Dendritic cell treated with granulocyte-macrophage colony-stimulating factor and Interleukin-4, amounts not matched to agents 40 ng/mL and 50 ng/mL, for 4 days (primary cell): ENCODE measurements around the gene PTRH1.
A peak's percentile ranks its signal among the peaks of the same experiment; 100 is the strongest.

ENCODE experiments used
- H3K27ac Mint-ChIP-seq: one replicate; pipeline ENCODE4 v1.8.0; 2022; ENCODE audit warnings: mild to moderate bottlenecking, mixed read lengths
- H3K27me3 Mint-ChIP-seq: one replicate; pipeline ENCODE4 v1.8.0; 2022; ENCODE audit warnings: mild to moderate bottlenecking, mixed read lengths
- H3K36me3 Mint-ChIP-seq: one replicate; pipeline ENCODE4 v1.8.0; 2022; ENCODE audit warnings: low read depth, mixed read lengths
- H3K4me1 Mint-ChIP-seq: one replicate; pipeline ENCODE4 v1.8.0; 2022; ENCODE audit warnings: low read depth, mixed read lengths
- H3K4me3 Mint-ChIP-seq: one replicate; pipeline ENCODE4 v1.8.0; 2022; ENCODE audit warnings: mild to moderate bottlenecking, moderate library complexity, mixed read lengths
- H3K9me3 Mint-ChIP-seq: one replicate; pipeline ENCODE4 v1.8.0; 2022; ENCODE audit warnings: mixed read lengths
- intact Hi-C: fragments of 100-400 bp; cut with micrococcal nuclease; formaldehyde crosslinking; loops from one replicate; pipeline ENCODE4 v1.15.0; 2022

PTRH1 gene

GRCh38 chr9:127705577-127706379, 9.7 kb downstream of the PTRH1 start:
- Mint-ChIP-seq H3K27me3 (peaks cover 19% of the 10 kb centered on the region), H3K9me3 (peaks cover 8% of the 10 kb centered on the region), H3K4me1 (peaks cover 6% of the 10 kb centered on the region), H3K27ac (no peak overlapping the region), H3K4me3 (no peak overlapping the region), H3K36me3 (no peaks in the 10 kb centered on the region)
- intact Hi-C loops: no loop called here

GRCh38 chr9:127703289-127703946, 12.0 kb downstream of the PTRH1 start:
- Mint-ChIP-seq H3K4me1 (peaks cover 23% of the 10 kb centered on the region), H3K4me3 (no peak overlapping the region), H3K9me3 (peaks cover 2% of the 10 kb centered on the region), H3K36me3 (no peaks in the 10 kb centered on the region), H3K27ac (no peak overlapping the region), H3K27me3 (peaks cover 7% of the 10 kb centered on the region)
- intact Hi-C loops: no loop called here

- Mint-ChIP-seq H3K27ac (peak overlapping the region; percentile 96), H3K4me3 (no peak overlapping the region), H3K4me1 (peaks cover 26% of the 10 kb centered on the region), H3K27me3 (peaks cover 5% of the 10 kb centered on the region), H3K9me3 (no peaks in the 10 kb centered on the region), H3K36me3 (no peaks in the 10 kb centered on the region)
- intact Hi-C loops: no loop called here
Measured at GRCh38 chr9:127700594-127701255, 14.7 kb downstream of the PTRH1 start.

- Mint-ChIP-seq H3K4me3 (no peak overlapping the region), H3K4me1 (peaks cover 26% of the 10 kb centered on the region), H3K36me3 (no peaks in the 10 kb centered on the region), H3K9me3 (no peaks in the 10 kb centered on the region), H3K27ac (peak overlapping the region; percentile 96), H3K27me3 (peaks cover 5% of the 10 kb centered on the region)
- intact Hi-C loops: no loop called here
Measured at GRCh38 chr9:127700140-127700539, 15.3 kb downstream of the PTRH1 start.

- peaks cover 26% of the 10 kb centered on the region for H3K4me1 Mint-ChIP-seq
- no peaks in the 10 kb centered on the region for H3K36me3 Mint-ChIP-seq
- peak overlapping the region; percentile 96 for H3K27ac Mint-ChIP-seq
- H3K27me3 Mint-ChIP-seq: peaks cover 3% of the 10 kb centered on the region
- peak overlapping the region; percentile 63 for H3K4me3 Mint-ChIP-seq
- no peaks in the 10 kb centered on the region for H3K9me3 Mint-ChIP-seq
- intact Hi-C loops: loop anchor here (1.0 kb wide), 1 partner anchor 16 kb away; the partner anchor contains the start of gene PTRH1
Measured at GRCh38 chr9:127698985-127699670, 16.3 kb downstream of the PTRH1 start.

- Mint-ChIP-seq H3K4me1 (peaks cover 26% of the 10 kb centered on the region), H3K27ac (peak overlapping the region; percentile 96), H3K36me3 (no peaks in the 10 kb centered on the region), H3K27me3 (peaks cover 3% of the 10 kb centered on the region), H3K9me3 (no peaks in the 10 kb centered on the region), H3K4me3 (no peak overlapping the region)
- intact Hi-C loops: no loop called here
Measured at GRCh38 chr9:127698386-127698785, 17.1 kb downstream of the PTRH1 start.

GRCh38 chr9:127697575-127697974, 17.9 kb downstream of the PTRH1 start:
- no peak overlapping the region for H3K4me3 Mint-ChIP-seq
- intact Hi-C loops: no loop called here
- H3K36me3 Mint-ChIP-seq: no peaks in the 10 kb centered on the region

GRCh38 chr9:127694890-127695720, 20.4 kb downstream of the PTRH1 start:
- no peak overlapping the region for H3K27ac Mint-ChIP-seq
- H3K4me1 Mint-ChIP-seq: peaks cover 22% of the 10 kb centered on the region
- H3K9me3 Mint-ChIP-seq: no peaks in the 10 kb centered on the region
- H3K4me3 Mint-ChIP-seq: no peak overlapping the region
- H3K36me3 Mint-ChIP-seq: peaks cover 10% of the 10 kb centered on the region
- intact Hi-C loops: no loop called here
- no peaks in the 10 kb centered on the region for H3K27me3 Mint-ChIP-seq

More at GRCh38 chr9:127697575-127697974, 17.9 kb downstream of the PTRH1 start:
- Mint-ChIP-seq H3K27ac (peak overlapping the region; percentile 96), H3K4me1 (peaks cover 26% of the 10 kb centered on the region), H3K27me3 (peaks cover 3% of the 10 kb centered on the region), H3K9me3 (no peaks in the 10 kb centered on the region)

GRCh38 chr9:127693697-127694096, 21.8 kb downstream of the PTRH1 start:
- H3K36me3 Mint-ChIP-seq: peaks cover 16% of the 10 kb centered on the region
- H3K27ac Mint-ChIP-seq: no peak overlapping the region
- peaks cover 9% of the 10 kb centered on the region for H3K4me1 Mint-ChIP-seq
- H3K27me3 Mint-ChIP-seq: no peaks in the 10 kb centered on the region
- intact Hi-C loops: no loop called here
- H3K4me3 Mint-ChIP-seq: no peak overlapping the region
- H3K9me3 Mint-ChIP-seq: no peaks in the 10 kb centered on the region

GRCh38 chr9:127693143-127693542, 22.3 kb downstream of the PTRH1 start:
- intact Hi-C loops: no loop called here
- Mint-ChIP-seq H3K27ac (no peak overlapping the region), H3K4me3 (no peak overlapping the region)

GRCh38 chr9:127692071-127692470, 23.4 kb downstream of the PTRH1 start:
- no peaks in the 10 kb centered on the region for H3K9me3 Mint-ChIP-seq
- H3K4me3 Mint-ChIP-seq: no peak overlapping the region
- no peaks in the 10 kb centered on the region for H3K4me1 Mint-ChIP-seq
- H3K27ac Mint-ChIP-seq: no peak overlapping the region
- peaks cover 16% of the 10 kb centered on the region for H3K36me3 Mint-ChIP-seq
- no peaks in the 10 kb centered on the region for H3K27me3 Mint-ChIP-seq
- intact Hi-C loops: no loop called here

More at GRCh38 chr9:127693143-127693542, 22.3 kb downstream of the PTRH1 start:
- H3K9me3 Mint-ChIP-seq: no peaks in the 10 kb centered on the region
- H3K36me3 Mint-ChIP-seq: peaks cover 16% of the 10 kb centered on the region
- no peaks in the 10 kb centered on the region for H3K27me3 Mint-ChIP-seq
- H3K4me1 Mint-ChIP-seq: peaks cover 6% of the 10 kb centered on the region

- intact Hi-C loops: no loop called here
- H3K36me3 Mint-ChIP-seq: peaks cover 16% of the 10 kb centered on the region
Measured at GRCh38 chr9:127690735-127691134, 24.7 kb downstream of the PTRH1 start.

More at GRCh38 chr9:127690735-127691134, 24.7 kb downstream of the PTRH1 start:
- Mint-ChIP-seq H3K27me3 (no peaks in the 10 kb centered on the region), H3K27ac (no peak overlapping the region), H3K9me3 (no peaks in the 10 kb centered on the region), H3K4me1 (no peaks in the 10 kb centered on the region), H3K4me3 (no peak overlapping the region)
